Measurements from ENCODE around the gene CKB. TPM values are rescaled to one million over a fixed set of nuclear protein-coding genes. Genes with fewer than 3 reads are reported as not detected.

CKB gene
- total RNA-seq, 2 experiments from 2014 or later, result 0.82 to 3.0 TPM

GRCh38 chr14:103483600-103483999 is 39.0 kb downstream of the CKB start:
- POLR2A ChIA-PET, result no interaction called here
- intact Hi-C loops (cut with micrococcal nuclease; ENCODE audit: unreplicated experiment), result no loop called here
- DNase-seq (ENCODE audit: low spot score), result no peak
- Histone ChIP-seq H3K36me3 (ENCODE audit: insufficient read depth, low read length) (peaks cover 73% of the 10 kb centered on the region), H3K9me3 (ENCODE audit: low read length) (no peaks in the 10 kb centered on the region), H3K4me2 (ENCODE audit: low read length) (no peak overlapping the region), H3K4me3 (ENCODE audit: low read depth, low read length, poor library complexity, severe bottlenecking) (no peak overlapping the region), H4K20me1 (ENCODE audit: insufficient read depth, low read length) (peaks cover 3% of the 10 kb centered on the region; the same call in 1 of the 2 replicates), H3K9me2 (ENCODE audit: insufficient read depth, low read length) (no peaks in the 10 kb centered on the region), H3K79me2 (ENCODE audit: insufficient read depth, low read depth, low read length) (no peaks in the 10 kb centered on the region), H3K4me1 (ENCODE audit: insufficient read depth, low read length, poor library complexity, severe bottlenecking) (peaks cover 14% of the 10 kb centered on the region), H3K27ac (ENCODE audit: low read depth, low read length, poor library complexity, severe bottlenecking) (no peak overlapping the region), H2AFZ (ENCODE audit: low read length) (no peak overlapping the region)
- no peak for TF ChIP-seq EZH2phosphoT487 (IDR thresholded peaks at IDR 0.05; ENCODE audit: borderline replicate concordance, low read depth, low read length)
- no peak for TF ChIP-seq CTCF (conservative IDR thresholded peaks at IDR 0.05; ENCODE audit: low read length)
- CTCF ChIA-PET (ENCODE audit: unreplicated experiment), result no interaction called here
- TSS peak; percentile 36 for BruUV-seq (replicated peaks)

- BruUV-seq (replicated peaks), result no TSS peak
- DNase-seq (ENCODE audit: low spot score), result peak; percentile 45
- Histone ChIP-seq H2AFZ (ENCODE audit: low read length) (no peak overlapping the region), H3K9me3 (ENCODE audit: low read length) (no peaks in the 10 kb centered on the region), H3K9me2 (ENCODE audit: insufficient read depth, low read length) (no peaks in the 10 kb centered on the region), H3K4me1 (ENCODE audit: insufficient read depth, low read length, poor library complexity, severe bottlenecking) (peaks cover 14% of the 10 kb centered on the region), H3K4me2 (ENCODE audit: low read length) (peak overlapping the region; percentile 31), H3K27ac (ENCODE audit: low read depth, low read length, poor library complexity, severe bottlenecking) (peak overlapping the region; percentile 12), H3K79me2 (ENCODE audit: insufficient read depth, low read depth, low read length) (no peaks in the 10 kb centered on the region), H3K4me3 (ENCODE audit: low read depth, low read length, poor library complexity, severe bottlenecking) (no peak overlapping the region), H4K20me1 (ENCODE audit: insufficient read depth, low read length) (peaks cover 3% of the 10 kb centered on the region; the same call in 1 of the 2 replicates), H3K36me3 (ENCODE audit: insufficient read depth, low read length) (peaks cover 73% of the 10 kb centered on the region)
- intact Hi-C loops (cut with micrococcal nuclease; ENCODE audit: unreplicated experiment), result no loop called here
- POLR2A ChIA-PET, result interaction anchor here (0.5 to 0.7 kb wide), 2 partner anchors 9 to 135 kb away, joined by 4 to 6 read pairs; no protein-coding TSS in a partner anchor
- TF ChIP-seq CTCF (conservative IDR thresholded peaks at IDR 0.05; ENCODE audit: low read length) (no peak), EZH2phosphoT487 (IDR thresholded peaks at IDR 0.05; ENCODE audit: borderline replicate concordance, low read depth, low read length) (no peak)
- CTCF ChIA-PET (ENCODE audit: unreplicated experiment), result no interaction called here
These were observed 42.0 kb downstream of the CKB start for GRCh38 chr14:103480595-103480994.

GRCh38 chr14:103476631-103477030 is 46.0 kb downstream of the CKB start:
- BruUV-seq (replicated peaks), result no TSS peak
- H3K9me2 ChIP-seq (ENCODE audit: insufficient read depth, low read length), result no peaks in the 10 kb centered on the region
- no peak overlapping the region for H3K4me3 ChIP-seq (ENCODE audit: low read depth, low read length, poor library complexity, severe bottlenecking)
- no peaks in the 10 kb centered on the region for H3K79me2 ChIP-seq (ENCODE audit: insufficient read depth, low read depth, low read length)
- H3K4me2 ChIP-seq (ENCODE audit: low read length), result no peak overlapping the region
- H2AFZ ChIP-seq (ENCODE audit: low read length), result no peak overlapping the region
- ChIA-PET POLR2A (interaction anchor here (0.6 to 0.9 kb wide), 3 partner anchors 17 to 515 kb away, joined by 3 to 6 read pairs (median 3); no protein-coding TSS in a partner anchor), CTCF (ENCODE audit: unreplicated experiment) (no interaction called here)
- peaks cover 71% of the 10 kb centered on the region for H3K36me3 ChIP-seq (ENCODE audit: insufficient read depth, low read length)
- TF ChIP-seq CTCF (conservative IDR thresholded peaks at IDR 0.05; ENCODE audit: low read length) (no peak), EZH2phosphoT487 (IDR thresholded peaks at IDR 0.05; ENCODE audit: borderline replicate concordance, low read depth, low read length) (no peak)
- H4K20me1 ChIP-seq (ENCODE audit: insufficient read depth, low read length), result peaks cover 3% of the 10 kb centered on the region; the same call in 1 of the 2 replicates
- H3K4me1 ChIP-seq (ENCODE audit: insufficient read depth, low read length, poor library complexity, severe bottlenecking), result peaks cover 14% of the 10 kb centered on the region
- no peak overlapping the region for H3K27ac ChIP-seq (ENCODE audit: low read depth, low read length, poor library complexity, severe bottlenecking)
- intact Hi-C loops (cut with micrococcal nuclease; ENCODE audit: unreplicated experiment), result no loop called here
- no peak for DNase-seq (ENCODE audit: low spot score)
- no peaks in the 10 kb centered on the region for H3K9me3 ChIP-seq (ENCODE audit: low read length)

Data from OCI-LY7 (cell line).